HCT116 (cell line): ENCODE results near the gene FIZ1. TPM values are rescaled to one million over a fixed set of nuclear protein-coding genes. Genes with fewer than 3 reads are reported as not detected.

Experiments
- ATAC-seq: fragments of 200-7000 bp; cut with Tn5 transposase; 2 replicates; pipeline ENCODE4 v1.9.1; 2020; ENCODE audit warnings: mild to moderate bottlenecking, moderate library complexity
- BruUV-seq: library from RNA; stranded (reverse); fragments of 400-500 nt; replicated peaks from 2 replicates; lab custom pipeline; 2021; lab: Mats Ljungman, UMichigan
- CTCF ChIA-PET: fragments of 300-600 bp; sonication (Branson Sonifier 250); formaldehyde crosslinking; loops from one replicate; lab custom pipeline; 2021; ENCODE audit warnings: antibody characterized with exemption; lab: Charles Lee
- POLR2A ChIA-PET: fragments of 300-600, 350-600 bp; sonication (Branson Sonifier 250); formaldehyde crosslinking; loops from one replicate; lab custom pipeline; 2021; ENCODE audit warnings: antibody characterized with exemption; lab: Charles Lee
- RAD21 ChIA-PET, 2 experiments: fragments of 300-600 bp; sonication (Branson Sonifier 250); formaldehyde crosslinking; loops; one replicate each; lab custom pipeline; 2023; ENCODE audit warnings: low total read pairs in 2 of 2; ENCODE audit not compliant: uncharacterized antibody in 2 of 2, unreplicated experiment in 2 of 2, low non-redundant PET in 1 of 2; lab: Charles Lee
- DNase-seq: peaks from one replicate; pipeline ENCODE4 v3.0.0-alpha.2; 2010; ENCODE audit warnings: low read depth, low spot score
- H2AFZ ChIP-seq: fragments of 200-600 bp; shearing (Covaris generic), sonication (generic); 2 replicates; pipeline ENCODE4 v1.6.1; 2017; ENCODE audit warnings: low read depth, mixed run types, mixed read lengths, antibody characterized with exemption, low read length; ENCODE audit not compliant: poor library complexity, severe bottlenecking
- H3K27ac ChIP-seq: 2 replicates; pipeline ENCODE4 v1.5.1; 2012; ENCODE audit warnings: low read depth, low read length
- H3K27me3 ChIP-seq: fragments of 200-600 bp; sonication (generic); 2 replicates; pipeline ENCODE4 v1.6.1; 2016; ENCODE audit warnings: mixed run types, low read length, mixed read lengths; ENCODE audit not compliant: insufficient read depth
- H3K36me3 ChIP-seq, 2 experiments: fragments of 200-500 bp in 1 of 2; fragments of 200-600 bp in 1 of 2; sonication (Bioruptor generic) in 1 of 2; sonication (generic) in 1 of 2; 2 replicates each; pipeline versions ENCODE4 v1.5.1 to v1.6.1; 2014 to 2016; ENCODE audit warnings: low read length in 2 of 2, inconsistent platforms in 1 of 2, mixed read lengths in 1 of 2, mixed run types in 1 of 2; ENCODE audit not compliant: insufficient read depth in 2 of 2, control insufficient read depth in 1 of 2
- H3K4me1 ChIP-seq, 2 experiments: fragments of 200-600 bp in 1 of 2; sonication (generic) in 1 of 2; 2 replicates each; pipeline versions ENCODE4 v1.5.1 to v1.6.1; 2012 to 2017; ENCODE audit warnings: low read length in 2 of 2, inconsistent platforms in 1 of 2, mild to moderate bottlenecking in 1 of 2, mixed read lengths in 1 of 2, mixed run types in 1 of 2, moderate library complexity in 1 of 2; ENCODE audit not compliant: insufficient read depth in 2 of 2, control insufficient read depth in 1 of 2
- H3K4me2 ChIP-seq: fragments of 200-600 bp; sonication (generic); 2 replicates; pipeline ENCODE4 v1.6.1; 2017; ENCODE audit warnings: mixed run types, low read length, mixed read lengths
- H3K4me3 ChIP-seq, 2 experiments: fragments of 200-600 bp in 1 of 2; sonication (generic) in 1 of 2; replicated peaks in 1 of 2; 2 replicates each; pipeline ENCODE4 v1.5.1; 2011 to 2016; ENCODE audit warnings: low read length in 2 of 2, control low read depth in 1 of 2, low read depth in 1 of 2, mild to moderate bottlenecking in 1 of 2, mixed read lengths in 1 of 2, mixed run types in 1 of 2
- H3K79me2 ChIP-seq: fragments of 200-600 bp; sonication (generic); 2 replicates; pipeline ENCODE4 v1.6.1; 2017; ENCODE audit warnings: mild to moderate bottlenecking, mixed run types, low read length, moderate library complexity, mixed read lengths; ENCODE audit not compliant: insufficient read depth
- H3K9ac ChIP-seq: fragments of 200-600 bp; sonication (generic); 2 replicates; pipeline ENCODE4 v1.6.1; 2016; ENCODE audit warnings: low read length, mixed read lengths
- H3K9me2 ChIP-seq: fragments of 200-600 bp; sonication (generic), shearing (Covaris generic); 2 replicates; pipeline ENCODE4 v1.6.1; 2017; ENCODE audit warnings: mixed run types, mild to moderate bottlenecking, moderate library complexity; ENCODE audit not compliant: insufficient read depth
- H3K9me3 ChIP-seq, 2 experiments: fragments of 200-500 bp in 1 of 2; fragments of 200-600 bp in 1 of 2; sonication (Bioruptor generic) in 1 of 2; sonication (generic) in 1 of 2; 2 replicates each; pipeline ENCODE4 v1.6.1; 2014 to 2017; ENCODE audit warnings: low read length in 2 of 2, mixed read lengths in 2 of 2, inconsistent platforms in 1 of 2, low read depth in 1 of 2, mild to moderate bottlenecking in 1 of 2, mixed run types in 1 of 2, moderate library complexity in 1 of 2; ENCODE audit not compliant: control insufficient read depth in 1 of 2, insufficient read depth in 1 of 2
- H4K20me1 ChIP-seq: fragments of 200-600 bp; sonication (generic), shearing (Covaris generic); 2 replicates; pipeline ENCODE4 v1.6.1; 2017; ENCODE audit warnings: mixed run types, mild to moderate bottlenecking, moderate library complexity; ENCODE audit not compliant: insufficient read depth
- EZH2phosphoT487 ChIP-seq: fragments of 200-600 bp; IDR thresholded peaks from 2 replicates; pipeline ENCODE4 v1.6.1; 2018; ENCODE audit warnings: antibody characterized with exemption, borderline replicate concordance
- FOSL1 ChIP-seq: IDR thresholded peaks from 2 replicates; pipeline ENCODE4 v1.6.1; 2012; ENCODE audit warnings: low read depth
- JUND ChIP-seq: IDR thresholded peaks from 2 replicates; pipeline ENCODE4 v1.6.1; 2012
- POLR2AphosphoS5 ChIP-seq: IDR thresholded peaks from 2 replicates; pipeline ENCODE4 v1.6.1; 2011; ENCODE audit warnings: mild to moderate bottlenecking, low read depth, low read length, moderate library complexity
- RAD21 ChIP-seq: IDR thresholded peaks from 2 replicates; pipeline ENCODE4 v1.6.1; 2012; ENCODE audit warnings: low read depth, mild to moderate bottlenecking
- SIN3A ChIP-seq: IDR thresholded peaks from 2 replicates; pipeline ENCODE4 v1.6.1; 2012; ENCODE audit warnings: low read depth
- YY1 ChIP-seq: IDR thresholded peaks from 2 replicates; pipeline ENCODE4 v1.6.1; 2011; ENCODE audit warnings: low read length, low read depth, moderate library complexity, mild to moderate bottlenecking; ENCODE audit not compliant: insufficient replicate concordance; ENCODE audit errors: extremely low read depth
- ZBTB33 ChIP-seq: IDR thresholded peaks from 2 replicates; pipeline ENCODE4 v1.6.1; 2011; ENCODE audit warnings: mild to moderate bottlenecking, low read length, moderate library complexity; ENCODE audit not compliant: insufficient replicate concordance; ENCODE audit errors: extremely low read depth
- ZFX ChIP-seq: fragments of 450-650 bp; IDR thresholded peaks from 2 replicates; pipeline ENCODE4 v1.6.1; 2017
- ZNF274 ChIP-seq: fragments of 200-500 bp; sonication (Bioruptor generic); IDR thresholded peaks from 2 replicates; pipeline ENCODE4 v1.6.1; 2014; ENCODE audit warnings: mild to moderate bottlenecking, low read depth, low read length, inconsistent platforms
- intact Hi-C: fragments of 100-400 bp; cut with micrococcal nuclease; formaldehyde crosslinking; loops from 2 replicates; pipeline ENCODE4 v1.10.0; 2022
- total RNA-seq: library from RNA; stranded (reverse); gene quantifications from one replicate; pipeline ENCODE4 v1.2.1, GENCODE V29; 2021; ENCODE audit not compliant: unreplicated experiment

The FIZ1 gene
- total RNA-seq, 1 experiment from 2014 or later, result 15.3 TPM

GRCh38 chr19:55596304-55596703, 3.0 kb downstream of the FIZ1 start:
- no peak overlapping the region for H3K9ac ChIP-seq
- no peak overlapping the region for H3K4me3 ChIP-seq
- H3K36me3 ChIP-seq, result peaks cover 3 to 15% of the 10 kb centered on the region in 2 experiments
- RAD21 ChIA-PET, result no interaction called here
- no peaks in the 10 kb centered on the region for H3K9me2 ChIP-seq
- no peak overlapping the region for H3K27ac ChIP-seq
- no peak overlapping the region for H3K4me2 ChIP-seq
- no peaks in the 10 kb centered on the region for H4K20me1 ChIP-seq
- BruUV-seq, result no TSS peak
- intact Hi-C loops, result no loop called here
- ATAC-seq (no peak), DNase-seq (no peak)
- peaks cover 12 to 21% of the 10 kb centered on the region in 2 experiments; a peak in 3 of 4 replicates for H3K4me1 ChIP-seq
- H3K79me2 ChIP-seq, result peaks cover 4% of the 10 kb centered on the region; the same call in 1 of the 2 replicates
- no peaks in the 10 kb centered on the region for H3K9me3 ChIP-seq
- CTCF ChIA-PET, result no interaction called here
- no peak overlapping the region for H2AFZ ChIP-seq
- TF ChIP-seq RAD21, result no peak
- TF ChIP-seq YY1, result no peak
- no peak for TF ChIP-seq POLR2AphosphoS5
- no peak for TF ChIP-seq ZBTB33
- TF ChIP-seq ZNF274, result no peak
- TF ChIP-seq JUND, result no peak
- no peak for TF ChIP-seq FOSL1
- no peak for TF ChIP-seq EZH2phosphoT487
- TF ChIP-seq SIN3A, result no peak
- no peak for TF ChIP-seq ZFX
- POLR2A ChIA-PET, result no interaction called here
- no peaks in the 10 kb centered on the region for H3K27me3 ChIP-seq
